Erythroblast (primary cell): ENCODE results near the gene SELENOP.

Source experiments
- GATA1 ChIP-seq: IDR thresholded peaks from 2 replicates; pipeline ENCODE4 v1.6.1; 2011; ENCODE audit warnings: low read depth, mild to moderate bottlenecking, control low read depth, low read length, moderate library complexity
- POLR2A ChIP-seq: IDR thresholded peaks from 2 replicates; pipeline ENCODE4 v1.6.1; 2011; ENCODE audit warnings: mild to moderate bottlenecking, low read length

GRCh38 chr5:42787073-42787472, 24.6 kb downstream of the SELENOP start:
- TF ChIP-seq POLR2A = no peak
- TF ChIP-seq GATA1 = no peak
